Activated naive CD8-positive, alpha-beta T cell treated with anti-CD3 and anti-CD28 coated beads, Interleukin-2, amount 50 U/mL, for 16 hours (primary cell): ENCODE results near the gene RSPO1.

Source experiments
- DNase-seq: peaks from one replicate; pipeline ENCODE4 v3.0.0-alpha.2; 2020; ENCODE audit warnings: low read depth, low spot score

RSPO1 gene

GRCh38 chr1:37656881-37657280 lies 22.2 kb upstream of the RSPO1 start:
- DNase-seq, result no peak

GRCh38 chr1:37656026-37656425 lies 21.3 kb upstream of the RSPO1 start:
- no peak for DNase-seq

- no peak for DNase-seq
Observed at GRCh38 chr1:37655274-37655673, 20.6 kb upstream of the RSPO1 start.

GRCh38 chr1:37653906-37654305 lies 19.2 kb upstream of the RSPO1 start:
- DNase-seq, result no peak

- DNase-seq, result no peak
Observed at GRCh38 chr1:37652976-37653375, 18.3 kb upstream of the RSPO1 start.

GRCh38 chr1:37651803-37652202 lies 17.1 kb upstream of the RSPO1 start:
- DNase-seq, result no peak

GRCh38 chr1:37650721-37651120 lies 16.0 kb upstream of the RSPO1 start:
- DNase-seq, result no peak

GRCh38 chr1:37650173-37650572 lies 15.5 kb upstream of the RSPO1 start:
- DNase-seq, result no peak

- no peak for DNase-seq
Observed at GRCh38 chr1:37647281-37647680, 12.6 kb upstream of the RSPO1 start.

GRCh38 chr1:37641059-37641458 lies 6.4 kb upstream of the RSPO1 start:
- DNase-seq, result no peak

- DNase-seq, result no peak
Observed at GRCh38 chr1:37636435-37636834, 1.7 kb upstream of the RSPO1 start.

- DNase-seq, result no peak
Observed at GRCh38 chr1:37634992-37635902, 555 bp upstream of the RSPO1 start.

GRCh38 chr1:37633938-37634243 lies 801 bp downstream of the RSPO1 start:
- no peak for DNase-seq

GRCh38 chr1:37633040-37633937 lies 1.4 kb downstream of the RSPO1 start:
- DNase-seq, result no peak

- DNase-seq, result no peak
Observed at GRCh38 chr1:37631036-37631435, 3.7 kb downstream of the RSPO1 start.

GRCh38 chr1:37630426-37631028 lies 4.2 kb downstream of the RSPO1 start:
- no peak for DNase-seq

GRCh38 chr1:37629726-37630425 lies 4.8 kb downstream of the RSPO1 start:
- no peak for DNase-seq

- no peak for DNase-seq
Observed at GRCh38 chr1:37629008-37629407, 5.7 kb downstream of the RSPO1 start.

- no peak for DNase-seq
Observed at GRCh38 chr1:37628026-37628556, 6.6 kb downstream of the RSPO1 start.

GRCh38 chr1:37622131-37622530 lies 12.6 kb downstream of the RSPO1 start:
- no peak for DNase-seq

- no peak for DNase-seq
Observed at GRCh38 chr1:37621326-37621870, 13.3 kb downstream of the RSPO1 start.
